ENCODE data around the gene DRG2. TPM values are rescaled to one million over a fixed set of nuclear protein-coding genes. Genes with fewer than 3 reads are reported as not detected.

Gene DRG2
- total and polyA plus RNA-seq, 2 of the 4 experiments (the other 2 are of a cell fraction), result 43.6 to 45.1 TPM

- CTCF ChIA-PET, result no interaction called here
- Histone ChIP-seq H3K56ac (ENCODE audit: extremely low read depth, insufficient read depth, low read length) (no peak overlapping the region), H3K27me3 (ENCODE audit: control insufficient read depth, insufficient read depth, low read length) (no peaks in the 10 kb centered on the region), H2AK9ac (replicated peaks; ENCODE audit: low read depth, low read length, poor library complexity) (peak overlapping the region; percentile 37), H2BK15ac (ENCODE audit: low read depth, low read length) (no peak overlapping the region), H3K36me3 (ENCODE audit: control insufficient read depth, insufficient read depth, low read length) (peaks cover 42% of the 10 kb centered on the region), H2BK120ac (ENCODE audit: low read depth, low read length) (no peak overlapping the region), H2AK5ac (ENCODE audit: low read depth, low read length) (no peak overlapping the region), H3K4ac (ENCODE audit: low read depth, low read length) (no peak overlapping the region), H3K4me3 (ENCODE audit: insufficient read depth, low read depth, low read length) (no peak overlapping the region), H3K9ac (ENCODE audit: low read depth, low read length) (no peak overlapping the region), H3K23ac (ENCODE audit: low read depth, low read length) (no peak overlapping the region), H2BK5ac (ENCODE audit: low read depth, low read length, poor library complexity, severe bottlenecking) (no peak overlapping the region), H4K5ac (ENCODE audit: low read depth, low read length) (no peak overlapping the region), H4K91ac (ENCODE audit: insufficient read depth, low read depth, low read length) (no peak overlapping the region), H3K18ac (ENCODE audit: low read depth, low read length) (no peak overlapping the region), H3K14ac (replicated peaks; ENCODE audit: low read depth, low read length) (no peak overlapping the region), H2BK20ac (ENCODE audit: low read depth, low read length) (no peak overlapping the region), H4K20me1 (ENCODE audit: insufficient read depth, low read length) (peaks cover 11% of the 10 kb centered on the region), H3K27ac (ENCODE audit: insufficient read depth, low read length) (no peak overlapping the region), H3K4me1 (ENCODE audit: control insufficient read depth, insufficient read depth, low read length) (no peaks in the 10 kb centered on the region; the same call in 1 of the 2 replicates), H4K8ac (ENCODE audit: low read depth in 2 of 2, low read length in 2 of 2) (no peak overlapping the region), H3K9me3 (ENCODE audit: control insufficient read depth, insufficient read depth, low read length) (no peaks in the 10 kb centered on the region), H3K9me1 (ENCODE audit: insufficient read depth, low read length) (peaks cover 4% of the 10 kb centered on the region; the same call in 1 of the 2 replicates), H3K4me2 (ENCODE audit: low read depth, low read length) (no peak overlapping the region), H3K79me1 (ENCODE audit: low read depth in 1 of 2, low read length in 2 of 2) (peaks cover 12 to 45% of the 10 kb centered on the region in 2 experiments), H2AFZ (replicated peaks; ENCODE audit: low read length, poor library complexity) (no peak overlapping the region)
- in situ Hi-C loops (cut with MboI; ENCODE audit: low sequenced_read_pairs), result no loop called here
- WGBS, 2 experiments (ENCODE audit: extremely low coverage in 2 of 2, insufficient read length in 1 of 2), result 100% methylated on average over 5 of the region's 10 CpGs; no CpG with 5 or more reads in 1 of the 2 experiments
- POLR2A ChIA-PET (ENCODE audit: unreplicated experiment), result no interaction called here
- ATAC-seq (ENCODE audit: low read depth) (no peak), DNase-seq (no peak)
- intact Hi-C loops (cut with micrococcal nuclease), result no loop called here
- BruUV-seq (replicated peaks), result no TSS peak
- dilution Hi-C loops (cut with HindIII; ENCODE audit: low sequenced_read_pairs, unreplicated experiment), result no loop called here
- TF ChIP-seq CEBPB (IDR thresholded peaks at IDR 0.05; ENCODE audit: low read depth, low read length), result no peak
- no peak for TF ChIP-seq NFE2L2 (IDR thresholded peaks at IDR 0.05; ENCODE audit: low read depth, low read length)
Observed at GRCh38 chr17:18094409-18094807, 6.7 kb downstream of the DRG2 start.

All from IMR-90 (cell line).